LNCAP (cell line): ENCODE measurements around the gene FLYWCH1.

ENCODE experiments used
- TF ChIP-seq, protein P1 (sequence below): fragments of 450-650 bp; IDR thresholded peaks from 2 replicates; pipeline ENCODE4 v1.5.1; 2017; ENCODE audit warnings: mild to moderate bottlenecking

Gene FLYWCH1, protein sequence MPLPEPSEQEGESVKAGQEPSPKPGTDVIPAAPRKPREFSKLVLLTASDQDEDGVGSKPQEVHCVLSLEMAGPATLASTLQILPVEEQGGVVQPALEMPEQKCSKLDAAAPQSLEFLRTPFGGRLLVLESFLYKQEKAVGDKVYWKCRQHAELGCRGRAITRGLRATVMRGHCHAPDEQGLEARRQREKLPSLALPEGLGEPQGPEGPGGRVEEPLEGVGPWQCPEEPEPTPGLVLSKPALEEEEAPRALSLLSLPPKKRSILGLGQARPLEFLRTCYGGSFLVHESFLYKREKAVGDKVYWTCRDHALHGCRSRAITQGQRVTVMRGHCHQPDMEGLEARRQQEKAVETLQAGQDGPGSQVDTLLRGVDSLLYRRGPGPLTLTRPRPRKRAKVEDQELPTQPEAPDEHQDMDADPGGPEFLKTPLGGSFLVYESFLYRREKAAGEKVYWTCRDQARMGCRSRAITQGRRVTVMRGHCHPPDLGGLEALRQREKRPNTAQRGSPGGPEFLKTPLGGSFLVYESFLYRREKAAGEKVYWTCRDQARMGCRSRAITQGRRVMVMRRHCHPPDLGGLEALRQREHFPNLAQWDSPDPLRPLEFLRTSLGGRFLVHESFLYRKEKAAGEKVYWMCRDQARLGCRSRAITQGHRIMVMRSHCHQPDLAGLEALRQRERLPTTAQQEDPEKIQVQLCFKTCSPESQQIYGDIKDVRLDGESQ

DNA sequence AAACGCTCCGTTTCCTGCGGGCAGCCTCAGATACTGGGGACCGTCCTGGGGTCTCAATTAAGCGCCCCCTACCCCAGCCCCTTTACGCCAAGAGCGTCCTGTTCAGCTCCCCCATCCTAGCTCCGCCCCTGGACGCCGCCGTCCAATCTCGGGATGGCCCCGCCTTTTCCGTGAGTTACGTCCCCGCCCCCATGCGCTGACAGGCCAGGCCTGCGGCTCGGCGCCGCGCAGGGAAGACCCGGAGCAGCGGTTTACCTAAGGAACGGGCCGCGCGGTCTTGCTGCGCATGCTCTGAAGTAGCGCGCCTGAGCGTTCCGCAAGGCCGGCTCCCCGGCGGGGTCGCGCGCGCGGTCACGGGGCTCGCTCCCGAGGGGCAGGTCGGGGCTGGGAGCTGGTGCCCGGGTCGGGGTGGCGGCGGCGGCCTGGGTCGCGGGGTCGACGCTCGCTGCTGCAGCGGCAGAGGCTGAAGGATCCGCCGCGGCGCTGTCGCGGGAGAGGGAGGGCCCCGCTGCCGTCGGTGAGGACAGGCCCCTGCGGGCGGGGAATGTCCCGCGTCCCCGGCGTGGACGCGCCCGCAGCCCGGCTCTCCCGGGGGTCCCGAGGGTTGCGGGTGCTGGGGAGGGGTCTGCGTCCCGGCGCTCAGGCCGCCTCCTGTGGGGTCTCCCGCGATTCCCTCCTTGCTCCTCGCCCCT lies at the start of gene FLYWCH1:
TSS of gene FLYWCH1 (plus strand) at position 294 of the 692 bp plus-strand sequence. CDS start 17,755 bp downstream, outside the sequence.
- TF ChIP-seq, protein P1, sequence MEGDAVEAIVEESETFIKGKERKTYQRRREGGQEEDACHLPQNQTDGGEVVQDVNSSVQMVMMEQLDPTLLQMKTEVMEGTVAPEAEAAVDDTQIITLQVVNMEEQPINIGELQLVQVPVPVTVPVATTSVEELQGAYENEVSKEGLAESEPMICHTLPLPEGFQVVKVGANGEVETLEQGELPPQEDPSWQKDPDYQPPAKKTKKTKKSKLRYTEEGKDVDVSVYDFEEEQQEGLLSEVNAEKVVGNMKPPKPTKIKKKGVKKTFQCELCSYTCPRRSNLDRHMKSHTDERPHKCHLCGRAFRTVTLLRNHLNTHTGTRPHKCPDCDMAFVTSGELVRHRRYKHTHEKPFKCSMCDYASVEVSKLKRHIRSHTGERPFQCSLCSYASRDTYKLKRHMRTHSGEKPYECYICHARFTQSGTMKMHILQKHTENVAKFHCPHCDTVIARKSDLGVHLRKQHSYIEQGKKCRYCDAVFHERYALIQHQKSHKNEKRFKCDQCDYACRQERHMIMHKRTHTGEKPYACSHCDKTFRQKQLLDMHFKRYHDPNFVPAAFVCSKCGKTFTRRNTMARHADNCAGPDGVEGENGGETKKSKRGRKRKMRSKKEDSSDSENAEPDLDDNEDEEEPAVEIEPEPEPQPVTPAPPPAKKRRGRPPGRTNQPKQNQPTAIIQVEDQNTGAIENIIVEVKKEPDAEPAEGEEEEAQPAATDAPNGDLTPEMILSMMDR: no peak

DNA sequence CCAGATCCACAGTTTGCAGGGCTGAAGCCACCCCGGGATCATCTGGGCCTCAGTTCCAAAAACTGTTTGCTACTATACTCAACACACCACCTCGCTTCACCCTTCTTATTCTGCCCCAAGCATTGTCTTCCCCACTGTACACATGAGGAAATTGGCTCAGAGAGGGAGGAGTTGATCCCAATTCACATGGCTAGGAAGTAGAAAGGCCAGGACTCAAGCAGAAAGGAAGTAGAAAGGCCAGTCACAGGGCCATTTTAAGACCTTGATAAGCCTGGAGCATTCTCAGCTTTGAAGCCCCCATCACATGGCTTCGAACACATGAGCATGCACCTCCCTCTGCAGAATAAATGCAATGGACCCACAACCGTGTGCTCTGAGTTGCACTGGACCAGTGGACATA lies 46.1 kb upstream of the FLYWCH1 start:
- TF ChIP-seq, protein P1: no peak

DNA sequence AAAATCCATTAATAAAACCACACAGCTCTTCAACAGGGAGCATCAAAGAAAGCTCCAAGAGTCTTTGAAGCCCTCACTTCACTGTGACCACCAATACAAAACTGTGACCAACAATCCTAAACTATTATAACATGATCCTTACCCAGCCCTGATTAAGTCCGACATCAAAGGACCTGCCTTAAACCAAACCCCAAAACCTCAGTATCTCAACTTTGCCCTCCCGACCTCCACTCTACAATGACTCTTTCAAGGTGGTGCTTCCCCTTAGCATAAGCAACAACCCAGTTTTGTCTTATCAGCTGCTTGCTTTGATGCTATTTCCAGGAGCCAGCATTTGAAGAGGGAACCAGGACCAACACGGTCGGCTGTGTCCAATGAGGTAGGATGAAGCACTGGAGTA lies 45.3 kb upstream of the FLYWCH1 start:
- TF ChIP-seq, protein P1: no peak

DNA sequence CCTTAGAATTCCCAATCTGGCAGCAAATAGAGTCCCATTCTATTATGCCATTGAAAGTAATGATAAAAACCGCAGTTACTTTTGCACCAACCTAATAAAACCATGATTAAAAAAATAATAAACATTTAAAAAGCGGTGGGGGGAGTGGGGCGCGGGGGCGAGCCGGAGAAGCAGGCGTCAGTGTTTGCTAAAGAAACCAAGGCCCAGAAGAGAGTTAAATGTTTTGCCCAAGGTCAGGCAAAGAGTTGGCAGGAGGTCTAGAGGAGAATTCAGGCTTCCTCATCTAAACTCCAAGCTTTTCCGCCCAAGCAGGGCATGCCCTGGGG lies 44.1 kb upstream of the FLYWCH1 start:
- TF ChIP-seq, protein P1: no peak

DNA sequence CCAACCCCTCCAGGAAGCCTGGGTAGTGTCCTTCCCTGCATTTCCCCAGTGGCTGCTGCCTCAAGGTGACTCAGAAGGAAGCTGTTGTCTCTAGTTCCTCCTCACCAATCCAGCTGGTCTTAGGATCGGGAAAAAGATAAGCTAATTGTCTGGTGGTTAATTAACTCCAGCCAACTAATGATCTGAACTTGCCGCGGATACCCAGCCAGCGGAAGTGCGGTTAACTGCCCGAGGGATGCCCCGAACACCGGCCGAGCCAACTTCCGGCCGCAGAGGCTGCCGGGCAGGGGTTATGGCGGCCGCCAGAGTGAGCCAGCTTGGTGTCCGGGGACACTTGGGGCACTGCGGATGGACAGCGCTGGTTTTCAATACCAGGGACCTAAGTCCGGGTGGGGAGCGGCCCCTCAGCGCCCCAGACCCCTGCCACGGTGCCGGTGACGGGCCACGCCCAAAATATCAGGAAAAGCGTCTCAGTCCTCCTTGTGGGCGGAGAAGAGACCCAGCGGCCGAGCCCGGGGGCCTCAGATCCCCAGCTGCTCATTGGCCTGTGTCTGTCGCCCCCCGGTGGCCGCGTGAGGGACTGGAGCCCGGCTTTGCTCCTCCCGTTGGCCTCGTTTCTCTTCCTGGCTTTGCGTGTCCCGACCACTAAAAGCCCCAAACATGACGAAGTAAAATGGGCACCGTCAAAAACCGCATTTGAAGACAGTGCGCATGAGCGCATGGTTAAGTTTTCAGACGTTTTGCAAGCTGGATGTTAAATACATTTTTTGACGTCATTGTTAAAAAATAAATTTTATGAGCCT lies 43.5 kb upstream of the FLYWCH1 start:
- TF ChIP-seq, protein P1: peak; percentile 97

DNA sequence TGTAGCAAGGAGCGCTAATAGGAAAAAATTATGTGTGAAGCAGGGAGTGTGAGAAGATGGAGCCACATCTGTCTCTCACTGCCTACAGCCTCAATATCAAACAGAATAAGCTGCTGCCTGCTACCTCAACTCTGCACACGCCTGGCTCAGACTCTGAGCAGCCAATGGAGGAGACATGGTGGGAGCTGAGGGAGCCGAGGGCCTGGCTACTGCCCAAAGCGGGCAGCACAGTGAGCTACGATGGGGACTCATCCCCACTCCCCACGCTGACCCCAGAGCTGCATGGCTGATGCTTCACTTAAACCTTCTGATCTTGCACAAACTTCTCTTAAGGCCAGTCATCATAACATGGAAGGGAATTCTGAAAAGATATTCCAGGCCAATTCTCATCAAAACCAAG lies 39.8 kb upstream of the FLYWCH1 start:
- TF ChIP-seq, protein P1: no peak
